Measurements from ENCODE around the gene ZFHX3.

Gene ZFHX3

DNA sequence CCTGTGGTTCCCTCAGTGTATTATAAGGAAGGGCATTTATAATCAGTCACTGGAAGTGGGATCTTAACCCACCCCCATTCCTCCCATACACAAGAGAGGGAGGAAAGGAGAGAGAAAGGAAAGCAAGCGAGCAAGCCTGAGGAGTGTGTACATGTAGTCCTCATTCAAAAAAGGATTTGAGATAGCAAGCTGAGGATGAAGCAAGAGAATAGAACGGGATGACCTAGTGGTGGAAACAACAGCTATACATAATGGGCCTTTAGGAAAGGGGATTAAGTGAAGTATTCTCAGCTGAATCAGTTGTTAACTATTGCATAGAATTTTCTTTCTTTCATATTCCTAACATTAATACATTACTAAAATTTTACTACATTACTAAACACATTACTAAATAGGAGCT lies 281.4 kb downstream of the ZFHX3 start:
- H3K36me3 ChIP-seq (ENCODE audit: insufficient read depth, low read length): no peaks in the 10 kb centered on the region
- no peak overlapping the region for H3K9ac ChIP-seq (ENCODE audit: low read length)
- no peak overlapping the region for H3K27ac ChIP-seq (ENCODE audit: low read depth, low read length)
- H3K27me3 ChIP-seq (ENCODE audit: control insufficient read depth in 1 of 2, insufficient read depth in 2 of 2, low read length in 2 of 2): no peaks in the 10 kb centered on the region
- peaks cover 10% of the 10 kb centered on the region for H3K4me1 ChIP-seq (ENCODE audit: insufficient read depth, low read length)
- no peak overlapping the region for H3K4me3 ChIP-seq (ENCODE audit: low read depth in 1 of 2, low read length in 2 of 2)
- H3K9me3 ChIP-seq (ENCODE audit: low read length): no peaks in the 10 kb centered on the region

DNA sequence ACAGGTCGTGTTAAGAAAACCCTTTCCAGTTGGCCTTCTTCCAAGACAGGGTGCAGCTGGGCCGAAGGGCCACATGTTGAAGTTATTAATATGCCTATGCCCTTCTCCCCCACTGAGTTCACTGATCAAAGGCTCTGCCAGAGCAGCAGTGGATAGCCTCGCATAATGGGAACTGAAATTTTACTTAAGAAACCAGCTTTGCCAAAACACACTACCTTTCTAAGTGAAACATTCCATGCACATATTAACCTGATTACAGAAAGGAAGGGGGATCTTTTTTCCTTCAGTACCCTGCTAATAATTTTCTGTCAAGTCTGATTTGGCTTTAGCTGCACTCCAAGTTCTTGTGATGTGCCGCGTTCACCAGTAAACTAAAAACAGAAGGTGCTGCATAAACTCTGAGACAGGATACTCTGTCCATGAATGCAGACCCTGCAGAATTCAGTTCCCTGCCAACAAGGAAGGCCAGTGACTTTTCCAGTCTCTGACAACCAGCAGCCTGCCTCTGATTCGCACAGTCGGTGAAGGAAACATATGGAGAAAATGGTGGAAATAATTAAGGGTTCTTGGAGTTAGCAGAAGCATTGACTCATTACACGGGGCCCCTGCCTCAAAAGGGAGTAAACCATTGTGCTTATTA lies 283.8 kb downstream of the ZFHX3 start:
- Histone ChIP-seq H3K27me3 (ENCODE audit: control insufficient read depth in 1 of 2, insufficient read depth in 2 of 2, low read length in 2 of 2) (no peaks in the 10 kb centered on the region), H3K9ac (ENCODE audit: low read length) (no peak overlapping the region), H3K36me3 (ENCODE audit: insufficient read depth, low read length) (no peaks in the 10 kb centered on the region), H3K9me3 (ENCODE audit: low read length) (no peaks in the 10 kb centered on the region), H3K27ac (ENCODE audit: low read depth, low read length) (no peak overlapping the region), H3K4me1 (ENCODE audit: insufficient read depth, low read length) (peaks cover 10% of the 10 kb centered on the region), H3K4me3 (ENCODE audit: low read depth in 1 of 2, low read length in 2 of 2) (no peak overlapping the region)

GRCh38 chr16:72760581-72760980 lies 287.3 kb downstream of the ZFHX3 start:
- Histone ChIP-seq H3K9me3 (ENCODE audit: low read length) (no peaks in the 10 kb centered on the region), H3K9ac (ENCODE audit: low read length) (no peak overlapping the region), H3K36me3 (ENCODE audit: insufficient read depth, low read length) (no peaks in the 10 kb centered on the region), H3K27ac (ENCODE audit: low read depth, low read length) (no peak overlapping the region), H3K4me1 (ENCODE audit: insufficient read depth, low read length) (peaks cover 10% of the 10 kb centered on the region), H3K27me3 (ENCODE audit: control insufficient read depth in 1 of 2, insufficient read depth in 2 of 2, low read length in 2 of 2) (no peaks in the 10 kb centered on the region), H3K4me3 (ENCODE audit: low read depth in 1 of 2, low read length in 2 of 2) (no peak overlapping the region)

DNA sequence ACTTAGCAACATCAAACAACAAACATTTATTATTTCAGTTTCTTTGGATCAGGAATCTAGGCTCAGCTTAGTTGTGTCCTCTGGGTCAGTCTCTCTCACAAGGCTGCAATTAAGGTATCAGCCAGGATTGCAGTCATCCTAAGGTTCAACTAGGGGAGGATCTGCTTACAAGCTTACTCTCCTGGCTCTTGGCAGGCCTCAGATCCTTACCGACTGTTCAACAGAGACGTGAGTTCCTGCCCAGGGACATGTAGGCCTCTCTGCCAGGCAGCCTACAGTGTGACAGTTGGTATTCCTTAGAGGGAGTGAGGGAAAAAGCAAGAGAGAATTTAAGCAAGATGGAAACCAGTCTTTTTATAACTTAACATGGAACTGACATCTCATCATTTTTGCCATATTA lies 294.0 kb downstream of the ZFHX3 start:
- H3K27ac ChIP-seq (ENCODE audit: low read depth, low read length): no peak overlapping the region
- H3K36me3 ChIP-seq (ENCODE audit: insufficient read depth, low read length): no peaks in the 10 kb centered on the region
- H3K4me1 ChIP-seq (ENCODE audit: insufficient read depth, low read length): no peaks in the 10 kb centered on the region
- H3K9me3 ChIP-seq (ENCODE audit: low read length): no peaks in the 10 kb centered on the region
- no peak overlapping the region for H3K9ac ChIP-seq (ENCODE audit: low read length)
- H3K4me3 ChIP-seq (ENCODE audit: low read depth in 1 of 2, low read length in 2 of 2): no peak overlapping the region
- no peaks in the 10 kb centered on the region for H3K27me3 ChIP-seq (ENCODE audit: control insufficient read depth in 1 of 2, insufficient read depth in 2 of 2, low read length in 2 of 2)

GRCh38 chr16:72752004-72752695 lies 295.8 kb downstream of the ZFHX3 start:
- no peaks in the 10 kb centered on the region for H3K27me3 ChIP-seq (ENCODE audit: control insufficient read depth in 1 of 2, insufficient read depth in 2 of 2, low read length in 2 of 2)
- H3K4me3 ChIP-seq (ENCODE audit: low read depth in 1 of 2, low read length in 2 of 2): no peak overlapping the region
- no peaks in the 10 kb centered on the region for H3K4me1 ChIP-seq (ENCODE audit: insufficient read depth, low read length)
- H3K27ac ChIP-seq (ENCODE audit: low read depth, low read length): no peak overlapping the region
- H3K9me3 ChIP-seq (ENCODE audit: low read length): no peaks in the 10 kb centered on the region
- H3K9ac ChIP-seq (ENCODE audit: low read length): no peak overlapping the region
- H3K36me3 ChIP-seq (ENCODE audit: insufficient read depth, low read length): no peaks in the 10 kb centered on the region

DNA sequence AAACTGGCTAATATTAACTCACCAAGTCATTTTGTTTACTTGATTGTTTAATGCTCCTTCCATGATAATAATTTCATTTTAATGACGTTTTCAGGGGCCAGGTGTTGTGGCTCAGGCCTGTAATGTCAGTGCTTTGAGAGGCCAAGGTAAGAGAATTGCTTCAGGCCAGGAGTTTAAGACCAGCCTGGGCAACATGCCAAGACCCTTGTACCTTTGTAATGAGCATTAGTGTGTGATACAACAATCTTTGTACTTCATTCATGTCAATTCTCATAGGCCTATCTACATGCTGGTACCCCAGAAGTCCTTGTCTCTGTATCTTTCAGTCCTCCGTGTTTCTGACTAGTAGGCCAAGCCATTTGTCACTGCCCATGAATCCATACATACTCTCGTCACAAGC lies 296.9 kb downstream of the ZFHX3 start:
- H3K4me1 ChIP-seq (ENCODE audit: insufficient read depth, low read length): no peaks in the 10 kb centered on the region
- H3K9ac ChIP-seq (ENCODE audit: low read length): no peak overlapping the region
- H3K9me3 ChIP-seq (ENCODE audit: low read length): no peaks in the 10 kb centered on the region
- no peaks in the 10 kb centered on the region for H3K27me3 ChIP-seq (ENCODE audit: control insufficient read depth in 1 of 2, insufficient read depth in 2 of 2, low read length in 2 of 2)
- no peak overlapping the region for H3K4me3 ChIP-seq (ENCODE audit: low read depth in 1 of 2, low read length in 2 of 2)
- no peak overlapping the region for H3K27ac ChIP-seq (ENCODE audit: low read depth, low read length)
- no peaks in the 10 kb centered on the region for H3K36me3 ChIP-seq (ENCODE audit: insufficient read depth, low read length)

GRCh38 chr16:72749091-72749490 lies 298.8 kb downstream of the ZFHX3 start:
- H3K27ac ChIP-seq (ENCODE audit: low read depth, low read length): no peak overlapping the region
- no peak overlapping the region for H3K9ac ChIP-seq (ENCODE audit: low read length)
- no peaks in the 10 kb centered on the region for H3K27me3 ChIP-seq (ENCODE audit: control insufficient read depth in 1 of 2, insufficient read depth in 2 of 2, low read length in 2 of 2)
- H3K36me3 ChIP-seq (ENCODE audit: insufficient read depth, low read length): no peaks in the 10 kb centered on the region
- no peaks in the 10 kb centered on the region for H3K9me3 ChIP-seq (ENCODE audit: low read length)
- H3K4me1 ChIP-seq (ENCODE audit: insufficient read depth, low read length): no peaks in the 10 kb centered on the region
- no peak overlapping the region for H3K4me3 ChIP-seq (ENCODE audit: low read depth in 1 of 2, low read length in 2 of 2)

DNA sequence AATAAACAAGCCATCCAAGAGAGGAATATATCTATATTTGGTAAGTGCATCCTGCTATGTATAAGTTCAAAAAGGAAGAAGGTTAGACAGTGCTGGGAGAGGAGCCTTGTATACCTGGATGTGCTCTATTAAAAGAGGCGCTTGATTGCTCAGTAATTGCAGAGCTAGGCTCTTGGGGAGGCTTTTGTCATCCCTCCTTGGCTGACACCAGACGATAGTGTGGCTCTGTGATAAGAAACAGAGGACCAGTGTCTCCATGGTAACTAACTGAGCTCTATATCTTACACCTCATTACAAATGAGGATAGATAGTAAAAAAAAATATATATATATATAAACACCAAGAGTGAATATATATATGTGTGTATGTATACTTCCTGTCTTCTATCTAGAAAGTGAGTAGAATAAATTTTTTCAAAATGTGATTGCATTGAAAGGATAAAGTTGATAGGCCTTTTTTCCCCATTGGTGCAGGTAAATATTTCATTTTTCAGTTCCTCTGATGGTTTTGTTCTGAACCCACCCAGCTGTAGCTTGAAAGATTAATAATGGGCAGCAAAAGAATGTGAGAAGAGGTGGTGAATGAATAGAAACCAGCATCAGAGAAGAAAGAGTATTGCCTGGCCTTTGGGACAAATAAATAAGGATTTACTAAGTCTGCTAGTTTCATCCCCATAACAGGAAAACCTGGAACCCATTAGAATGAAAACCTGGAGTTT lies 303.7 kb downstream of the ZFHX3 start:
- Histone ChIP-seq H3K27ac (ENCODE audit: low read depth, low read length) (no peak overlapping the region), H3K36me3 (ENCODE audit: insufficient read depth, low read length) (no peaks in the 10 kb centered on the region), H3K9ac (ENCODE audit: low read length) (no peak overlapping the region), H3K9me3 (ENCODE audit: low read length) (no peaks in the 10 kb centered on the region), H3K27me3 (ENCODE audit: control insufficient read depth in 1 of 2, insufficient read depth in 2 of 2, low read length in 2 of 2) (no peaks in the 10 kb centered on the region), H3K4me1 (ENCODE audit: insufficient read depth, low read length) (peaks cover 6% of the 10 kb centered on the region), H3K4me3 (ENCODE audit: low read depth in 1 of 2, low read length in 2 of 2) (no peak overlapping the region)

DNA sequence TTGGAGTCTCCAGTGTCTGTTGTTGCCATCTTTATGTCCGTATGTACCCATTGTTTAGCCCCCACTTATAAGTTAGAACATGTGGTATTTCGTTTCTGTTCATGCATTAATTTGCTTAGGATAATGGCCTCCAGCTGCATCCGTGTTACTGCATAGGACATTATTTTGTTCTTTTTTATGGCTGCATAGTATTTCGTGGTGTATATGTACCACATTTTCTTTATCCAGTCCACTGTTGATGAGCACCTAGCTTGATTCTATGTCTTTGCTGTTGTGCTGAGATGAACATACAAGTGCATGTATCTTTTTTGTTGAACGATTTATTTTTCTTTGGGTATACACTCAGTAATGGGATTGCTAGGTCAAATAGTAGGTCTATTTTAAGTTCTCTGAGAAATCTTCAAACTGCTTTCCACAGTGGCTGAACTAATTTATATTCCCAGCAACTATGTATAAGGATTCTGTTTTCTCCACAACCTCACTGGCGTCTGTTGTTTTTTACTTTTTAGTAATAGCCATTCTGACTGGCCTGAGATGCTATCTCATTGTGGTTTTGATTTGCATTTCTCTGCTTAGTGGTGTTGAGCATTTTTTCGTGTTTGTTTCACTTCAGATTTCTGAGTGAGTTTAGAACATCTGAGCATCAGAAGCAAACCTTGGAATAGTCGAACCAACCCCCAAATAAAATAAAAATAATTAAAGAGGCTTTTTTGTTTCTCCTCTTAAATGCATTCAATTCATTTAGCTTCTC lies 304.7 kb downstream of the ZFHX3 start:
- Histone ChIP-seq H3K4me1 (ENCODE audit: insufficient read depth, low read length) (peaks cover 8% of the 10 kb centered on the region), H3K36me3 (ENCODE audit: insufficient read depth, low read length) (no peaks in the 10 kb centered on the region), H3K9ac (ENCODE audit: low read length) (no peak overlapping the region), H3K9me3 (ENCODE audit: low read length) (no peaks in the 10 kb centered on the region), H3K27me3 (ENCODE audit: control insufficient read depth in 1 of 2, insufficient read depth in 2 of 2, low read length in 2 of 2) (no peaks in the 10 kb centered on the region), H3K27ac (ENCODE audit: low read depth, low read length) (no peak overlapping the region), H3K4me3 (ENCODE audit: low read depth in 1 of 2, low read length in 2 of 2) (no peak overlapping the region)

DNA sequence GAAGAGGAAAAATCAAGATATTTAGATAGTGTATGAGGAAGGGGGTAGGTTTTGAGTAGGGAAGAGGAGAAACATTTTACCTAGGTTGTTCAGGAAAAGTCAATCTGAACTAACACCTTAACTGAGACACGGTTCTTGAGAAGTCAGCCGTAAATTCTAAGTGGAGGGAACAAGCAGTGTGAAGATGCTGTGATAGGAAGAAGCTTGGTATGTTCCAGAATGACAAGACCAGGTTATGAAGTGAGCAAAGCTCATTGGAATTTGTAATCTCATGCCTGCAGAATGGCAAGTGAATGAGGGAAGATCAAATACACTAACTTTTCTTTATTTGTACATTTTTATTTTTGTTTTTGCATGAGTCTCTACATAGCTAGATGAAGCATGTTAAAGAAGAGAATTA lies 307.6 kb downstream of the ZFHX3 start:
- no peak overlapping the region for H3K4me3 ChIP-seq (ENCODE audit: low read depth in 1 of 2, low read length in 2 of 2)
- H3K4me1 ChIP-seq (ENCODE audit: insufficient read depth, low read length): peaks cover 8% of the 10 kb centered on the region
- H3K27me3 ChIP-seq (ENCODE audit: control insufficient read depth in 1 of 2, insufficient read depth in 2 of 2, low read length in 2 of 2): no peaks in the 10 kb centered on the region
- no peak overlapping the region for H3K9ac ChIP-seq (ENCODE audit: low read length)
- H3K27ac ChIP-seq (ENCODE audit: low read depth, low read length): no peak overlapping the region
- H3K36me3 ChIP-seq (ENCODE audit: insufficient read depth, low read length): no peaks in the 10 kb centered on the region
- H3K9me3 ChIP-seq (ENCODE audit: low read length): no peaks in the 10 kb centered on the region

DNA sequence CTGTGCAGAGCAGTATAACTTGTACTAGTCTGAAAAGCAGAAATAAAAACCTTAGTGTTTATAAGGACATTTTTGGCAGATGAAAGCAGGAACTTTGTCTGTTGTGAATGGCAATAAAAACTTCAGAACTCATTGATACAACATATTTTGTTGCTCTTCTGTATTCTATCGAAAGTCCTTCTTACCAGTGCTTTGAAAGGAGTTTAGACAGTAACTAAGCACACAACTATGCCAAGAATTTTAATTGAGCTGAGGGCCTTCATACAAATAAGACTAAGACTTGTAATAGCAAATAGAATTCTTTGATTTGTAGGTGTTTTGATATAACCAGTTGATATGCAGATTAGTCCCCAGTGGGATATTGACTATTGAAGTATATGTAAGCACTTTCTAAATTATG lies 308.4 kb downstream of the ZFHX3 start:
- Histone ChIP-seq H3K4me3 (ENCODE audit: low read depth in 1 of 2, low read length in 2 of 2) (no peak overlapping the region), H3K9ac (ENCODE audit: low read length) (no peak overlapping the region), H3K27me3 (ENCODE audit: control insufficient read depth in 1 of 2, insufficient read depth in 2 of 2, low read length in 2 of 2) (no peaks in the 10 kb centered on the region)

More for the DNA sequence above, 308.4 kb downstream of the ZFHX3 start:
- Histone ChIP-seq H3K4me1 (ENCODE audit: insufficient read depth, low read length) (peaks cover 8% of the 10 kb centered on the region), H3K27ac (ENCODE audit: low read depth, low read length) (no peak overlapping the region), H3K36me3 (ENCODE audit: insufficient read depth, low read length) (no peaks in the 10 kb centered on the region), H3K9me3 (ENCODE audit: low read length) (no peaks in the 10 kb centered on the region)
